Colonic mucosa (tissue), 4 donors: ENCODE results near the gene WDR5. TPM values are rescaled to one million over a fixed set of nuclear protein-coding genes. Genes with fewer than 3 reads are reported as not detected.

ENCODE experiments used
- DNase-seq: peaks from one replicate; pipeline ENCODE4 v3.0.0-alpha.2; 2020
- H3K27ac ChIP-seq: fragments of 200-600 bp; one replicate; pipeline ENCODE4 v1.8.0; 2021
- H3K27me3 ChIP-seq: fragments of 200-600 bp; one replicate; pipeline ENCODE4 v1.8.0; 2021
- H3K36me3 ChIP-seq: fragments of 200-600 bp; one replicate; pipeline ENCODE4 v1.8.0; 2021
- H3K4me1 ChIP-seq: fragments of 200-600 bp; one replicate; pipeline ENCODE4 v1.8.0; 2021; ENCODE audit warnings: mild to moderate bottlenecking
- H3K4me3 ChIP-seq: fragments of 200-600 bp; one replicate; pipeline ENCODE4 v1.8.0; 2021
- H3K9ac ChIP-seq, 2 donors: one replicate each; pipeline ENCODE4 v1.7.0; 2013; ENCODE audit warnings: control low read depth in 2 of 2, low read depth in 2 of 2, low read length in 2 of 2
- H3K9me3 ChIP-seq: fragments of 200-600 bp; one replicate; pipeline ENCODE4 v1.8.0; 2021
- intact Hi-C: fragments of 100-400 bp; cut with DNase I; formaldehyde crosslinking; loops from one replicate; pipeline ENCODE4 v1.14.1; 2022
- total RNA-seq, 2 donors: library from RNA; stranded (reverse); fragmentation: NEBNext Ultra II Directional in 1 of 2; extraction: Animal tissue kit (Norgen Biotek cat#: 25700) in 1 of 2; gene quantifications; one replicate each; pipeline ENCODE4 v1.2.1, GENCODE V29; 2021
- TF ChIP-seq, protein P1 (sequence below): fragments of 200-600 bp; IDR thresholded peaks from one replicate; pipeline ENCODE4 v1.8.0; 2022; ENCODE audit warnings: antibody characterized with exemption, mild to moderate bottlenecking
- donor health status: healthy.
- donor health status: DM: no; HTN: no; CAD: no.
- donor health status: DM: no; HTN: no; CAD: no.

The WDR5 gene
- total RNA-seq, 2 donors from 2014 or later: 22.6 to 38.2 TPM

DNA sequence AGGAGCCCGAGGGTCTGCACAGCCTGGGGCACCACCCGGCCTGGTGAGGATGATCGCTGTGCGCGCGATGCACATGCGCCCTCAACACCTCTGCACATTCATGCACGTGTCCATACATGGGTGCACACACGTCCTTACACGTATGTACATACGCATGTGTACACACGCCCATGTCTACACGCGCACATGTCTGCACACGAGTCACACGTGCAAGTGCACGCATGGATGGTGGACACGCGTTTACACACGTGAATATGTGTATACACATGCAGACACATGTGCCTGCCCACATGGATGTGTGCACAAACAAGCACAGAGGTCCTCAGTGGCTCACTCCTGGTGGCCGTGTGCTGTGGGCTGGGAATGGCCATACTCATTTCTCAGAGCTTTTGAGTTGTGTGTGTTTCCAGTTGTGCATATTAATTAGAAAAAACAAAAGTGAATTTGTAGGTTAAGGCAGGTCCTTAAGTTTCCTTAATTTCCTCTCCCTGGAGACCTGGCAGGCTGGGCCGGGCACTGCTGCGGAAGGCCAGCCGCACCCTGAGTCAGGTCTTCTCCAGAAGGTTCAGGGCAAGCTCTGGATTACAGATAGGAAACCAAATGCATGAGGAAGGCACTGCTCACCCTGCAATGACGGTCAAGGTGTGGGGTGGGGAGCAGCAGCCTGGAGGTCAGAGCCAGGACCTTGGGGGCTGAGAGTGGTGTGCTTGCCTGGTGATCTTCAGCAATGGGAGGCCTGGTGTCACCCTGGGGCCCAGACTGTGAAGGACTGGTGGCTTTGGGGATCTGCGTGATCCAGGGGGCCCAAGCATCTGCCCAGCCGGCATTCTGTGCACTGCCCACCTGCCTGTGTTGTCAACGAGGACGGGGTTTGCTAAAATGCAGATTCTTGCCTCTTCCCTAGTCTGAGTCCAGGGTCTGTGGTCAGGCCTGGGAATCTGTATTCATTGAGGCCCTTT is 29.8 kb downstream of the WDR5 start:
- Histone ChIP-seq H3K4me3 (no peak overlapping the region), H3K27me3 (no peaks in the 10 kb centered on the region), H3K36me3 (no peaks in the 10 kb centered on the region), H3K9me3 (no peaks in the 10 kb centered on the region), H3K4me1 (peaks cover 7% of the 10 kb centered on the region), H3K9ac (no peak overlapping the region), H3K27ac (no peak overlapping the region)
- intact Hi-C loops: no loop called here
- TF ChIP-seq, protein P1, sequence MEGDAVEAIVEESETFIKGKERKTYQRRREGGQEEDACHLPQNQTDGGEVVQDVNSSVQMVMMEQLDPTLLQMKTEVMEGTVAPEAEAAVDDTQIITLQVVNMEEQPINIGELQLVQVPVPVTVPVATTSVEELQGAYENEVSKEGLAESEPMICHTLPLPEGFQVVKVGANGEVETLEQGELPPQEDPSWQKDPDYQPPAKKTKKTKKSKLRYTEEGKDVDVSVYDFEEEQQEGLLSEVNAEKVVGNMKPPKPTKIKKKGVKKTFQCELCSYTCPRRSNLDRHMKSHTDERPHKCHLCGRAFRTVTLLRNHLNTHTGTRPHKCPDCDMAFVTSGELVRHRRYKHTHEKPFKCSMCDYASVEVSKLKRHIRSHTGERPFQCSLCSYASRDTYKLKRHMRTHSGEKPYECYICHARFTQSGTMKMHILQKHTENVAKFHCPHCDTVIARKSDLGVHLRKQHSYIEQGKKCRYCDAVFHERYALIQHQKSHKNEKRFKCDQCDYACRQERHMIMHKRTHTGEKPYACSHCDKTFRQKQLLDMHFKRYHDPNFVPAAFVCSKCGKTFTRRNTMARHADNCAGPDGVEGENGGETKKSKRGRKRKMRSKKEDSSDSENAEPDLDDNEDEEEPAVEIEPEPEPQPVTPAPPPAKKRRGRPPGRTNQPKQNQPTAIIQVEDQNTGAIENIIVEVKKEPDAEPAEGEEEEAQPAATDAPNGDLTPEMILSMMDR: no peak
- DNase-seq: no peak

DNA sequence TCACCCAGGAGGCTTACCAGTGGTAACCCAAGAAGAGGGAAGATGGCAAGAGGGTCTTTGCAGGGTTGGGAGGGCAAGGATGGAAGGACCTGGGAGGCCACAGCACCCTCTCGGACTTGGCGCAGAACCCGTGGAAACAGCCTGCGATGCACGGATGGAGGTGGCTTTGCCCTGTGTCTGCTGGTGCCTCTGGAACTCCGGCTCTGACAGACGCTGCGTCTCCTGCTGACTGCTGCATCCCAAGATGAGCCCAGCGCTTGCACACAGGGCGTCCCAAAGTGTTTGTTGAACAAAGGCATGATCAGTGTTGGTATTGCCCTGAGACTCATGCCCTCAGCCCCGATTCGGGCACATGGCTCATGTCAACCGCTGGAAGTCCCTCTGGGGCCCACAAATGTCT is 30.5 kb downstream of the WDR5 start:
- Histone ChIP-seq H3K4me3 (no peak overlapping the region), H3K9me3 (no peaks in the 10 kb centered on the region), H3K36me3 (no peaks in the 10 kb centered on the region), H3K27ac (no peak overlapping the region), H3K4me1 (peaks cover 7% of the 10 kb centered on the region), H3K9ac (no peak overlapping the region), H3K27me3 (no peaks in the 10 kb centered on the region)
- TF ChIP-seq, protein P1: no peak
- DNase-seq: no peak
- intact Hi-C loops: no loop called here

DNA sequence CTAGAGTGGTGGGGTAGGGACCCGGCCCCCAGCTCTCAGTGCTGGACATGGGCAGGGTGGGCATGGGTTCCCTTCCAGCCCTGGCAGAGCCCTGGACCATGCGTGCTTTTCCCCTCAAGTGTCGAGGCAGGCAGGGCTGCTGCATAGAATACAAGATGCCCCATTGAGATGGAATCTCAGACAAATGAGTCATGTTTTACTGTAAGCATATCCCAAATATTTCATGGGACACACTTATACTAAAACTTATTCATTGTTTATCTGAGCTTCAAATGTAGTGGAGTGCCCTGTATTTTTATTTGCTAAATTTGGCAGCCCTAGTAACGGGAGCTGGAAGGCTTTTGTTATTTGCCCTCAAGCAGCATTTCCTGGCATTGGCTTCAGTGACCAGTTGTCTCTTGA is 31.6 kb downstream of the WDR5 start:
- DNase-seq: no peak
- intact Hi-C loops: no loop called here
- no peak overlapping the region for H3K9ac ChIP-seq
- no peak overlapping the region for H3K27ac ChIP-seq
- H3K4me1 ChIP-seq: peaks cover 7% of the 10 kb centered on the region
- H3K4me3 ChIP-seq: no peak overlapping the region
- TF ChIP-seq, protein P1: no peak
- no peaks in the 10 kb centered on the region for H3K27me3 ChIP-seq
- no peaks in the 10 kb centered on the region for H3K9me3 ChIP-seq
- no peaks in the 10 kb centered on the region for H3K36me3 ChIP-seq

DNA sequence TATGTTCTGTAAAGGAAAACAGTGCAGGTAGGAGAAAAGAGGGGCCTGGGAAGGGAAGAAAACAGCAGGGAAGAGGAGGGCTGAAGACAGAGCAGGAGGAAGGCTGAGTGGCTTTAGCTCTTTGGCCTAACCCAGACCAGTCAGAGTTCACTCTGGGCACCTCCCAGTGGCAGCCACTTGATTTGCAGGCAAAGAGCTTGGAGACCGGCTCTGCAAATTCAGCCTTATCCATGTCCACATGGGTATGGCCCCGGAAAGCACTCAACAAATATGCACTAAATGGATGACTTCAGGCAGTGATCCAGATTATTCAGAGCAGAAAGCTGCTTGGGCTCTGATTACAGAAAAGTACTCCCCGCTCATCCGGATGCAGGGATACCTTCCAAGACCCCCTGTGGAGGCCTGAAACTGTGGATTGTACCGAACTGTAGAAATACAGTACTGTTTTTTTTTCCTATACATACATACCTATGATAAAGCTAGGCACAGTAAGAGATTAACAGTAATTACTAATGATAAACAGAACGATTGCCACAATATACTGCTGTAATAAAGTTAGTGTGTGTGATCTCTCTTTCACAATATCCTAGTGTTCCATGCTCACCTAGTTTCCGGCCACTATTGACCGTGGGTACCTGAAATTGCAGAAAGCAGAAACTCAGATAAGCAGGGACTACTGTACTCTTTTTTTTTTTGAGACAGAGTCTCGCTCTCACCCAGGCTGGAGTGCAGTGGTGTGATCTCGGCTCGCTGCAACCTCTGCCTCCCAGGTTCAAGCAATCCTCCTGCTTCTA is 33.1 kb downstream of the WDR5 start:
- no peak for DNase-seq
- Histone ChIP-seq H3K4me3 (no peak overlapping the region), H3K9me3 (no peaks in the 10 kb centered on the region), H3K27ac (no peak overlapping the region), H3K4me1 (peaks cover 4% of the 10 kb centered on the region), H3K9ac (no peak overlapping the region), H3K36me3 (no peaks in the 10 kb centered on the region), H3K27me3 (no peaks in the 10 kb centered on the region)
- TF ChIP-seq, protein P1: no peak
- intact Hi-C loops: no loop called here

GRCh38 chr9:134169724-134170401 is 34.0 kb downstream of the WDR5 start:
- no peaks in the 10 kb centered on the region for H3K36me3 ChIP-seq
- H3K9me3 ChIP-seq: no peaks in the 10 kb centered on the region
- no peak for DNase-seq
- no peaks in the 10 kb centered on the region for H3K27me3 ChIP-seq
- no peak overlapping the region for H3K27ac ChIP-seq
- intact Hi-C loops: loop anchor here (1.0 to 5.0 kb wide), 2 partner anchors 162 to 273 kb away; no protein-coding TSS in a partner anchor
- no peak overlapping the region for H3K4me3 ChIP-seq
- peaks cover 4% of the 10 kb centered on the region for H3K4me1 ChIP-seq
- no peak overlapping the region for H3K9ac ChIP-seq
- TF ChIP-seq, protein P1: no peak
